ENCODE data around the gene SGCA. TPM values are rescaled to one million over a fixed set of nuclear protein-coding genes. Genes with fewer than 3 reads are reported as not detected.

Gene SGCA
- total and polyA plus RNA-seq, 2 donors (not counting 3 experiments of a cell fraction or from before 2014, with no cell fraction given), result not detected

DNA sequence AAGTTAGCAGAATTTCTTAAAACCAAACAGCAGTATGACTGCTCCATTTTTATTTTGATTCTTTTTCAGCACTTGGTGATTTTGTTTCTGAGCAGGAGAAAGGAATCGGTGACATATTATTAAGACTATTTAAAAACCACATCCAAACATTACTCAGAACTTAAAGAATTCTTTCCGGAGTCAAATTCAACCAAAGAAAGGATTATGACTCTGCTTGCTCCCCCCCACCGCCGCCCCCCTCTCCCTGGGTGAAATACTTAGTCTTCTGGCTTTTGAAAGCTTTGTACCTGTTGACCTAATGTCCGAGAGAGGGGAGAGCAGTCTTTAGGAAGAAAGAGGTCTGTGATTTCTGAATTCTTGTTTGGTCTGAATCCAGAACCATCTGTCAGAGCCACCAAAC is 53.5 kb downstream of the SGCA start:
- no peaks in the 10 kb centered on the region for H4K20me1 ChIP-seq (replicated peaks; ENCODE audit: control insufficient read depth, extremely low read depth, insufficient read depth, low read length)
- no peak overlapping the region for H3K27ac ChIP-seq (ENCODE audit: insufficient read depth, low read depth, low read length)
- TF ChIP-seq, protein P1, sequence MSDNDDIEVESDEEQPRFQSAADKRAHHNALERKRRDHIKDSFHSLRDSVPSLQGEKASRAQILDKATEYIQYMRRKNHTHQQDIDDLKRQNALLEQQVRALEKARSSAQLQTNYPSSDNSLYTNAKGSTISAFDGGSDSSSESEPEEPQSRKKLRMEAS (IDR thresholded peaks at IDR 0.05; ENCODE audit: insufficient read depth, insufficient read length), result no peak
- TF ChIP-seq JUN (IDR thresholded peaks at IDR 0.05; ENCODE audit: borderline replicate concordance, insufficient read depth, insufficient read length, low read depth), result no peak
- no peak for TF ChIP-seq POLR2AphosphoS5 (IDR thresholded peaks at IDR 0.05; ENCODE audit: insufficient read depth, low read depth, low read length)
- TF ChIP-seq MYC (IDR thresholded peaks at IDR 0.05; ENCODE audit: low read depth, low read length), result no peak
- TF ChIP-seq EZH2 (IDR thresholded peaks at IDR 0.05; ENCODE audit: borderline replicate concordance, low read depth, low read length, severe bottlenecking), result no peak
- TF ChIP-seq POLR2A (IDR thresholded peaks at IDR 0.05; ENCODE audit: low read depth, low read length), result no peak
- TF ChIP-seq FOS (IDR thresholded peaks at IDR 0.05; ENCODE audit: borderline replicate concordance, insufficient read depth, low read length), result no peak
- TF ChIP-seq, protein P2, sequence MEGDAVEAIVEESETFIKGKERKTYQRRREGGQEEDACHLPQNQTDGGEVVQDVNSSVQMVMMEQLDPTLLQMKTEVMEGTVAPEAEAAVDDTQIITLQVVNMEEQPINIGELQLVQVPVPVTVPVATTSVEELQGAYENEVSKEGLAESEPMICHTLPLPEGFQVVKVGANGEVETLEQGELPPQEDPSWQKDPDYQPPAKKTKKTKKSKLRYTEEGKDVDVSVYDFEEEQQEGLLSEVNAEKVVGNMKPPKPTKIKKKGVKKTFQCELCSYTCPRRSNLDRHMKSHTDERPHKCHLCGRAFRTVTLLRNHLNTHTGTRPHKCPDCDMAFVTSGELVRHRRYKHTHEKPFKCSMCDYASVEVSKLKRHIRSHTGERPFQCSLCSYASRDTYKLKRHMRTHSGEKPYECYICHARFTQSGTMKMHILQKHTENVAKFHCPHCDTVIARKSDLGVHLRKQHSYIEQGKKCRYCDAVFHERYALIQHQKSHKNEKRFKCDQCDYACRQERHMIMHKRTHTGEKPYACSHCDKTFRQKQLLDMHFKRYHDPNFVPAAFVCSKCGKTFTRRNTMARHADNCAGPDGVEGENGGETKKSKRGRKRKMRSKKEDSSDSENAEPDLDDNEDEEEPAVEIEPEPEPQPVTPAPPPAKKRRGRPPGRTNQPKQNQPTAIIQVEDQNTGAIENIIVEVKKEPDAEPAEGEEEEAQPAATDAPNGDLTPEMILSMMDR (IDR thresholded peaks at IDR 0.05; ENCODE audit: extremely low read depth in 1 of 2, insufficient read depth in 1 of 2, low read depth in 1 of 2, low read length in 2 of 2), result no peak
- TF ChIP-seq GATA2 (IDR thresholded peaks at IDR 0.05; ENCODE audit: insufficient read depth, insufficient read length, low read depth, low read length), result no peak
- H3K36me3 ChIP-seq (ENCODE audit: control insufficient read depth in 2 of 2, extremely low read depth in 1 of 2, insufficient read depth in 2 of 2, low read length in 2 of 2), result no peaks in the 10 kb centered on the region
- POLR2A ChIA-PET, result no interaction called here
- H3K9ac ChIP-seq (replicated peaks; ENCODE audit: extremely low read depth, insufficient read depth, low read length), result no peak overlapping the region
- no peaks in the 10 kb centered on the region for H3K79me2 ChIP-seq (ENCODE audit: control insufficient read depth, insufficient read depth, low read length)
- CTCF ChIA-PET, result interaction anchor here (0.6 kb wide), 1 partner anchor 79 kb away, joined by 3 read pairs; no protein-coding TSS in a partner anchor
- H3K4me2 ChIP-seq (ENCODE audit: insufficient read depth, low read length), result no peak overlapping the region
- H3K9me1 ChIP-seq (replicated peaks; ENCODE audit: control insufficient read depth, extremely low read depth, insufficient read depth, low read length), result no peaks in the 10 kb centered on the region
- no TSS peak for BruUV-seq (replicated peaks)
- no peak for FAIRE-seq
- intact Hi-C loops (cut with micrococcal nuclease) (no loop called here), dilution Hi-C loops (cut with MboI; ENCODE audit: extremely low pct_ligation_motif_present, low sequenced_read_pairs) (no loop called here)
- no peak for DNase-seq (ENCODE audit: low read depth, low spot score)
- no peaks in the 10 kb centered on the region for H3K9me3 ChIP-seq (replicated peaks; ENCODE audit: control insufficient read depth, insufficient read depth, low read length)
- no peak overlapping the region for H2AFZ ChIP-seq (ENCODE audit: low read depth, low read length)
- no peak overlapping the region for H3K4me3 ChIP-seq (replicated peaks in 1 of 3; ENCODE audit: insufficient read depth in 1 of 3, low read depth in 1 of 3, low read length in 3 of 3)
- H3K27me3 ChIP-seq (ENCODE audit: control insufficient read depth in 2 of 2, insufficient read depth in 2 of 2, low read length in 2 of 2), result peaks cover 24 to 42% of the 10 kb centered on the region in 2 experiments
- H3K4me1 ChIP-seq (ENCODE audit: control insufficient read depth, extremely low read depth, insufficient read depth, low read length), result no peaks in the 10 kb centered on the region

Data from endothelial cell of umbilical vein (primary cell).